GM12878 (cell line): ENCODE data around the gene CBR3. TPM values are rescaled to one million over a fixed set of nuclear protein-coding genes. Genes with fewer than 3 reads are reported as not detected.

Source experiments
- ATAC-seq: fragments of 200-7000 bp; cut with Tn5 transposase; 3 replicates; pipeline ENCODE4 v1.9.1; 2020; ENCODE audit warnings: mild to moderate bottlenecking, moderate library complexity
- BruUV-seq: library from RNA; stranded (reverse); fragments of 400-500 nt; replicated peaks from 2 replicates; lab custom pipeline; 2021; lab: Mats Ljungman, UMichigan
- CTCF ChIA-PET: fragments of 300-600 bp; sonication (Branson Sonifier 250); formaldehyde crosslinking; extraction: SDS; loops from one replicate; lab custom pipeline; 2021; ENCODE audit warnings: inconsistent platforms; lab: Yijun Ruan, JAX
- POLR2A ChIA-PET: fragments of 350-600 bp; formaldehyde crosslinking; extraction: SDS; loops from one replicate; lab custom pipeline; 2021; ENCODE audit warnings: inconsistent platforms; lab: Charles Lee
- RAD21 ChIA-PET: fragments of 300-600 bp; sonication (Branson Sonifier 250); formaldehyde crosslinking; loops from one replicate; lab custom pipeline; 2023; ENCODE audit warnings: antibody characterized with exemption; ENCODE audit not compliant: unreplicated experiment; lab: Charles Lee
- SMC1A ChIA-PET: fragments of 300-600 bp; sonication (Branson Sonifier 250); formaldehyde crosslinking; loops from one replicate; lab custom pipeline; 2023; ENCODE audit not compliant: unreplicated experiment, uncharacterized antibody; lab: Charles Lee
- DNase-seq: peaks from one replicate; pipeline ENCODE4 v3.0.0-alpha.2; 2011; ENCODE audit warnings: low read depth, low spot score
- FAIRE-seq: peaks from 3 replicates; lab custom pipeline; 2011; peaks lifted over from hg19 to GRCh38; lab: Jason Lieb, UNC
- H2AFZ ChIP-seq: 2 replicates; pipeline ENCODE4 v1.6.0; 2011; ENCODE audit warnings: low read depth, low read length, control low read depth; ENCODE audit not compliant: control insufficient read depth
- H3K27ac ChIP-seq: 2 replicates; pipeline ENCODE4 v1.5.1; 2011; ENCODE audit warnings: control low read depth; ENCODE audit not compliant: control insufficient read depth, insufficient read depth
- H3K27me3 ChIP-seq, 2 experiments: replicated peaks in 1 of 2; 2 replicates each; pipeline versions ENCODE4 v1.6.0 to v1.6.1; 2011; ENCODE audit warnings: low read length in 1 of 2; ENCODE audit not compliant: control insufficient read depth in 2 of 2, insufficient read depth in 2 of 2
- H3K36me3 ChIP-seq, 2 experiments: 2 replicates each; pipeline ENCODE4 v1.5.1; 2011; ENCODE audit warnings: low read length in 1 of 2; ENCODE audit not compliant: control insufficient read depth in 2 of 2, insufficient read depth in 2 of 2
- H3K4me1 ChIP-seq: 2 replicates; pipeline ENCODE4 v1.6.1; 2011; ENCODE audit warnings: mild to moderate bottlenecking, low read length, moderate library complexity, mixed read lengths; ENCODE audit not compliant: control insufficient read depth, insufficient read depth
- H3K4me2 ChIP-seq: 2 replicates; pipeline ENCODE4 v1.6.0; 2011; ENCODE audit warnings: control low read depth; ENCODE audit not compliant: control insufficient read depth, insufficient read depth
- H3K4me3 ChIP-seq: fragments of 200-600 bp; sonication (generic); 2 replicates; pipeline ENCODE4 v1.5.1; 2016
- H3K79me2 ChIP-seq: 2 replicates; pipeline ENCODE4 v1.6.0; 2011; ENCODE audit warnings: low read length; ENCODE audit not compliant: control insufficient read depth, insufficient read depth
- H3K9ac ChIP-seq: 2 replicates; pipeline ENCODE4 v1.8.0; 2011; ENCODE audit warnings: low read length, control low read depth, mixed read lengths; ENCODE audit not compliant: control insufficient read depth, insufficient read depth
- H3K9me3 ChIP-seq: replicated peaks from 3 replicates; pipeline ENCODE4 v1.5.1; 2011; ENCODE audit warnings: mild to moderate bottlenecking, low read length; ENCODE audit not compliant: control insufficient read depth, insufficient read depth
- H4K20me1 ChIP-seq: 2 replicates; pipeline ENCODE4 v1.6.0; 2011; ENCODE audit not compliant: control insufficient read depth, insufficient read depth
- BCL11A ChIP-seq: IDR thresholded peaks from 2 replicates; pipeline ENCODE4 v1.6.1; 2011; ENCODE audit warnings: low read depth, low read length
- BRCA1 ChIP-seq: IDR thresholded peaks from 2 replicates; pipeline ENCODE4 v1.6.1; 2011; ENCODE audit warnings: low read depth, low read length, improper control_type of control experiment
- CBFB ChIP-seq: IDR thresholded peaks from 2 replicates; pipeline ENCODE4 v1.6.1; 2016; ENCODE audit warnings: antibody characterized with exemption, low read depth
- CHD1 ChIP-seq: IDR thresholded peaks from 2 replicates; pipeline ENCODE4 v1.6.1; 2012; ENCODE audit warnings: low read depth, low read length, improper control_type of control experiment
- E2F8 ChIP-seq: fragments of 450-650 bp; IDR thresholded peaks from 2 replicates; pipeline ENCODE4 v1.6.1; 2018; ENCODE audit warnings: mild to moderate bottlenecking, low read depth, moderate library complexity; ENCODE audit not compliant: partially characterized antibody
- IKZF1 ChIP-seq: fragments of 450-650 bp; conservative IDR thresholded peaks from 2 replicates; pipeline ENCODE4 v1.6.1; 2017; ENCODE audit warnings: antibody characterized with exemption, mild to moderate bottlenecking
- NFIC ChIP-seq: IDR thresholded peaks from 2 replicates; pipeline ENCODE4 v1.6.1; 2012; ENCODE audit warnings: low read depth, mild to moderate bottlenecking, inconsistent platforms, low read length, moderate library complexity
- POLR2AphosphoS2 ChIP-seq: IDR thresholded peaks from 2 replicates; pipeline ENCODE4 v1.6.1; 2011; ENCODE audit warnings: low read depth, mild to moderate bottlenecking, low read length, improper control_type of control experiment, moderate library complexity
- REST ChIP-seq: IDR thresholded peaks from 2 replicates; pipeline ENCODE4 v1.6.1; 2012; ENCODE audit warnings: mild to moderate bottlenecking, low read depth, low read length
- SRF ChIP-seq, 2 experiments: IDR thresholded peaks; 2 replicates each; pipeline ENCODE4 v1.6.1; 2011; ENCODE audit warnings: low read depth in 2 of 2, low read length in 2 of 2, mild to moderate bottlenecking in 1 of 2, moderate library complexity in 1 of 2
- STAT3 ChIP-seq: IDR thresholded peaks from 2 replicates; pipeline ENCODE4 v1.6.1; 2011; ENCODE audit warnings: low read depth, low read length, improper control_type of control experiment
- TAF1 ChIP-seq: IDR thresholded peaks from 2 replicates; pipeline ENCODE4 v1.6.1; 2011; ENCODE audit warnings: mild to moderate bottlenecking, low read depth, low read length, borderline replicate concordance
- TCF12 ChIP-seq: IDR thresholded peaks from 2 replicates; pipeline ENCODE4 v1.6.1; 2011; ENCODE audit warnings: low read depth, mild to moderate bottlenecking, low read length
- TCF7 ChIP-seq: IDR thresholded peaks from 2 replicates; pipeline ENCODE4 v1.6.1; 2014; ENCODE audit warnings: antibody characterized with exemption, borderline replicate concordance
- ZNF207 ChIP-seq: fragments of 450-650 bp; IDR thresholded peaks from 2 replicates; pipeline ENCODE4 v1.6.1; 2014; ENCODE audit warnings: antibody characterized with exemption, mild to moderate bottlenecking, borderline replicate concordance
- ZNF384 ChIP-seq: IDR thresholded peaks from 2 replicates; pipeline ENCODE4 v1.6.1; 2012; ENCODE audit warnings: low read depth, mild to moderate bottlenecking, low read length, improper control_type of control experiment, borderline replicate concordance
- WGBS: methylation state at CpG from one replicate; pipeline ENCODE4 v1.1.6; 2016; ENCODE audit warnings: low lambda C conversion rate; ENCODE audit not compliant: insufficient replicate concordance, insufficient coverage; ENCODE audit errors: missing lambda C conversion rate; 5-methylcytosine and 5-hydroxymethylcytosine counted together
- in situ Hi-C: fragments of 300-500 bp; cut with MboI; formaldehyde crosslinking; loops from 9 replicates; pipeline ENCODE4 v1.14.3; 2018; ENCODE audit warnings: mixed read lengths
- intact Hi-C: fragments of 100-400 bp; cut with micrococcal nuclease; formaldehyde crosslinking; loops from one replicate; pipeline ENCODE4 v1.14.2; 2022; ENCODE audit not compliant: unreplicated experiment
- polyA plus RNA-seq, 11 experiments: library from polyadenylated mRNA; depleted of rRNA in 4 of 11; unstranded in 6 of 11; stranded (reverse) in 5 of 11; fragments of >200 nt; fragmentation: Nextera tagmentation in 4 of 11; fragmentation: Illumina TruSeq in 1 of 11; extraction: Ambion mirVana in 4 of 11; extraction: Trizol in 1 of 11; gene quantifications; 1 replicate in 1 of 11; 2 replicates in 10 of 11; pipeline versions ENCODE4 v1.2.1 to v1.2.3, GENCODE V29; 2011 to 2016; ENCODE audit warnings: inconsistent platforms in 2 of 11, missing spikeins in 2 of 11, low read depth in 1 of 11
- total RNA-seq, 4 experiments: library from RNA; depleted of rRNA in 3 of 4; stranded (reverse); fragments of >200 nt in 3 of 4; fragmentation: Illumina TruSeq in 1 of 4; extraction: Trizol in 1 of 4; gene quantifications; 2 replicates each; pipeline versions ENCODE4 v1.2.1 to v1.2.3, GENCODE V29; 2013 to 2021

Gene CBR3
- total and polyA plus RNA-seq, 10 of the 15 experiments (the other 5 are each of a cell fraction or from before 2014, with no cell fraction given), result 0.48 to 17.2 (median 11.2) TPM

- Histone ChIP-seq H3K4me2 (no peak overlapping the region), H3K9ac (no peak overlapping the region), H2AFZ (no peak overlapping the region), H3K36me3 (no peaks in the 10 kb centered on the region), H4K20me1 (no peaks in the 10 kb centered on the region), H3K27ac (no peak overlapping the region), H3K9me3 (peaks cover 12% of the 10 kb centered on the region; the same call in 2 of the 3 replicates), H3K4me1 (peaks cover 4% of the 10 kb centered on the region; the same call in 1 of the 2 replicates), H3K79me2 (no peaks in the 10 kb centered on the region), H3K4me3 (no peak overlapping the region), H3K27me3 (no peaks in the 10 kb centered on the region)
- ChIA-PET CTCF (interaction anchor here (0.6 to 0.9 kb wide), 2 partner anchors 14 to 38 kb away, joined by 4 read pairs; no protein-coding TSS in a partner anchor), SMC1A (interaction anchor here (1.0 to 1.4 kb wide), 2 partner anchors 16 to 28 kb away, joined by 3 to 4 read pairs; partner anchors contain the start of gene CBR1), RAD21 (no interaction called here), POLR2A (no interaction called here)
- FAIRE-seq (no peak), ATAC-seq (peak; percentile 96), DNase-seq (peak; percentile 55)
- 62% methylated on average over 8 of the region's 8 CpGs for WGBS
- BruUV-seq, result no TSS peak
- in situ Hi-C loops, result no loop called here
- intact Hi-C loops, result loop anchor here (2.0 kb wide), 1 partner anchor 37 kb away; the partner anchor contains the start of gene SETD4
- no peak for TF ChIP-seq REST
- TF ChIP-seq TCF7, result no peak
- no peak for TF ChIP-seq TCF12
- peak; percentile 50 for TF ChIP-seq IKZF1
- TF ChIP-seq SRF (IDR thresholded peaks at IDR 0.05; ENCODE audit: low read depth in 2 of 2, low read length in 2 of 2), result no peak
- TF ChIP-seq E2F8, result no peak
- peak; percentile 61; the same call in 1 of the 2 replicates for TF ChIP-seq BCL11A
- TF ChIP-seq ZNF207, result no peak
- no peak for TF ChIP-seq POLR2AphosphoS2
- no peak for TF ChIP-seq CBFB
- TF ChIP-seq NFIC, result peak; percentile 58; the same call in 1 of the 2 replicates
- TF ChIP-seq TAF1, result no peak
- TF ChIP-seq CHD1, result no peak
- no peak for TF ChIP-seq ZNF384
- TF ChIP-seq BRCA1, result no peak
- TF ChIP-seq STAT3, result no peak
Measured at GRCh38 chr21:36097427-36098181, 37.3 kb upstream of the CBR3 start.
